ENCODE data around the gene SPATA13.

SPATA13 gene

DNA sequence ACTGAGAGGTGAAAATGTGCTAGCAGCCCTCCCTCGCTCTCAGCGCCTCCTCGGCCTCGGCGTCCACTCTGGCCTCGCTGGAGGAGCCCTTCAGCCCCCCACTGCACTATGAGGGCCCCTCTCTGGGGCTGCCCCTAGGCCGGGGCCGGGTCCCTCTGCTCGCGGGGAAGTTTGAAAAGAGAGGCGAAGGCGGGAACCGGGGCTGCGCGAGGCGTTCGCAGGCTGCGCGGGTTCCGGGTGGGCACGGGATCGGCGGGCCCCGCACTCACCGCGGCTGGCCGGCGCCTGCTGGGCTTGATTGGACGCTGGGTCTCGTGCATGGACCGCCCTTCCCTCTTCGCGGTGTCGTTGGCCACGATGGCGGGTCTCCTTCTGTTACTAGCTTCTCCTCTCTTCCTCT is 178.2 kb downstream of the SPATA13 start:
- no peak for TF ChIP-seq CEBPB (IDR thresholded peaks at IDR 0.05)
- no peak for TF ChIP-seq NFIC (IDR thresholded peaks at IDR 0.05)
- TF ChIP-seq EGR1 (IDR thresholded peaks at IDR 0.05): no peak
- TF ChIP-seq ZBTB7A (IDR thresholded peaks at IDR 0.05; ENCODE audit: low read depth): no peak
- TF ChIP-seq, protein P1, sequence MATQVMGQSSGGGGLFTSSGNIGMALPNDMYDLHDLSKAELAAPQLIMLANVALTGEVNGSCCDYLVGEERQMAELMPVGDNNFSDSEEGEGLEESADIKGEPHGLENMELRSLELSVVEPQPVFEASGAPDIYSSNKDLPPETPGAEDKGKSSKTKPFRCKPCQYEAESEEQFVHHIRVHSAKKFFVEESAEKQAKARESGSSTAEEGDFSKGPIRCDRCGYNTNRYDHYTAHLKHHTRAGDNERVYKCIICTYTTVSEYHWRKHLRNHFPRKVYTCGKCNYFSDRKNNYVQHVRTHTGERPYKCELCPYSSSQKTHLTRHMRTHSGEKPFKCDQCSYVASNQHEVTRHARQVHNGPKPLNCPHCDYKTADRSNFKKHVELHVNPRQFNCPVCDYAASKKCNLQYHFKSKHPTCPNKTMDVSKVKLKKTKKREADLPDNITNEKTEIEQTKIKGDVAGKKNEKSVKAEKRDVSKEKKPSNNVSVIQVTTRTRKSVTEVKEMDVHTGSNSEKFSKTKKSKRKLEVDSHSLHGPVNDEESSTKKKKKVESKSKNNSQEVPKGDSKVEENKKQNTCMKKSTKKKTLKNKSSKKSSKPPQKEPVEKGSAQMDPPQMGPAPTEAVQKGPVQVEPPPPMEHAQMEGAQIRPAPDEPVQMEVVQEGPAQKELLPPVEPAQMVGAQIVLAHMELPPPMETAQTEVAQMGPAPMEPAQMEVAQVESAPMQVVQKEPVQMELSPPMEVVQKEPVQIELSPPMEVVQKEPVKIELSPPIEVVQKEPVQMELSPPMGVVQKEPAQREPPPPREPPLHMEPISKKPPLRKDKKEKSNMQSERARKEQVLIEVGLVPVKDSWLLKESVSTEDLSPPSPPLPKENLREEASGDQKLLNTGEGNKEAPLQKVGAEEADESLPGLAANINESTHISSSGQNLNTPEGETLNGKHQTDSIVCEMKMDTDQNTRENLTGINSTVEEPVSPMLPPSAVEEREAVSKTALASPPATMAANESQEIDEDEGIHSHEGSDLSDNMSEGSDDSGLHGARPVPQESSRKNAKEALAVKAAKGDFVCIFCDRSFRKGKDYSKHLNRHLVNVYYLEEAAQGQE (IDR thresholded peaks at IDR 0.05; ENCODE audit: low read depth): no peak
- no peak for TF ChIP-seq RAD21 (IDR thresholded peaks at IDR 0.05; ENCODE audit: low read depth)
- TF ChIP-seq FOXM1 (IDR thresholded peaks at IDR 0.05; ENCODE audit: borderline replicate concordance, low read depth): no peak
- TF ChIP-seq, protein P2, sequence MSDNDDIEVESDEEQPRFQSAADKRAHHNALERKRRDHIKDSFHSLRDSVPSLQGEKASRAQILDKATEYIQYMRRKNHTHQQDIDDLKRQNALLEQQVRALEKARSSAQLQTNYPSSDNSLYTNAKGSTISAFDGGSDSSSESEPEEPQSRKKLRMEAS (IDR thresholded peaks at IDR 0.05): no peak

DNA sequence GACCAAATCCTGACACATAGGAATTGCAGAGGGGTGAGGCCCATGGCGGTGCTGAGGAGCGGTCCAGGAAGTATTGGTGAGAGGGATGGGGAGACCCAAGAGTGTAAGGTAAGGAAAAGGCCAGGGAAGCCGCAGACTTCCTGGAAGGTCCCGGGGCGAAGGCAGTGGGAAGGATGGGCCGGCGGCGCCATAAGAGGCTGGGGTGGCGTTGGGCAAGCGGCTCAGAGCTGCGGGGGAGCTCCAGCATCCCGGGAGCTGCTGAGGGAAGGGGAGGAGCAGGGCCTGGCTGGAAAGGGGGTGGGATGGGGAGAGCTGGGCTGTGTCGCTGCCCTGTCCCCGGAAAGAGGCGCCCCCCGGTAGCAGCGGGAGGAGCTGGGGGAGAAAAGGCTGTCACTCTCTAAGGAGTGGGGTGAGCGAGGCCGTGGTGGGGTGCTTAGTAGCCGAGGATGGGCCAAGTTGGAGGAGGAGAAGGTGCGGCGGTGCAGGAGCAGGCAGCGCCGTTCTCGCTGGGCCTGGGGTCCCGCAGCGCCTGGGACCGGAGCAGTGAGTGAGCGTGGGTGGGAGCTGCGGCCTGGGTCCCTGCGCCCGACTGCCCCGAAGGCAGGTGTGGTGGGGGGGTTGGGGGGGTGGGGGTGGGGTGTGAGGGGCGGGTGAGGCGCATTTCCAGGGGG is 179.6 kb downstream of the SPATA13 start:
- TF ChIP-seq CEBPB (IDR thresholded peaks at IDR 0.05) (no peak), RAD21 (IDR thresholded peaks at IDR 0.05; ENCODE audit: low read depth) (no peak), TEAD4 (IDR thresholded peaks at IDR 0.05) (no peak), NFIC (IDR thresholded peaks at IDR 0.05) (no peak)
- TF ChIP-seq, protein P2 (IDR thresholded peaks at IDR 0.05): no peak

DNA sequence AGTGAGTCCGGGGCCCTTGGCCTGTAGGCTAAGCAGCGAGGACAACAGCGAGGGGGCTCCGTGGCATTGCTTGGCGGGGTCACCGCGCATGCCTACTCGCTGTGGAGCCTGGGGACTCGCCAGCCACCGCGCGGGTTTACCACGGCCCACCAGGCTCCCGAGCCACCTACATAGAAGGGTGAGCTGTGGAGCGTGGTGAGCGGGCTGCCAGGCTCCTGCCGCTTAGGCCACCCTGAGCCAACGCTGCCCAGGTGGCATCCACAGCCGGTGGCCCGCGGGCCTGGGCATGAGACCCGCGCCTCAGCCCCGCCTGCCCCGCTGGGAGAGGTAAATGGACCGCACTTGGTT is 180.1 kb downstream of the SPATA13 start:
- no peak for TF ChIP-seq TAF1 (IDR thresholded peaks at IDR 0.05; ENCODE audit: low read depth)
- no peak for TF ChIP-seq NFIC (IDR thresholded peaks at IDR 0.05)
- TF ChIP-seq, protein P2 (IDR thresholded peaks at IDR 0.05): no peak
- no peak for TF ChIP-seq FOXM1 (IDR thresholded peaks at IDR 0.05; ENCODE audit: borderline replicate concordance, low read depth)
- TF ChIP-seq, protein P3, sequence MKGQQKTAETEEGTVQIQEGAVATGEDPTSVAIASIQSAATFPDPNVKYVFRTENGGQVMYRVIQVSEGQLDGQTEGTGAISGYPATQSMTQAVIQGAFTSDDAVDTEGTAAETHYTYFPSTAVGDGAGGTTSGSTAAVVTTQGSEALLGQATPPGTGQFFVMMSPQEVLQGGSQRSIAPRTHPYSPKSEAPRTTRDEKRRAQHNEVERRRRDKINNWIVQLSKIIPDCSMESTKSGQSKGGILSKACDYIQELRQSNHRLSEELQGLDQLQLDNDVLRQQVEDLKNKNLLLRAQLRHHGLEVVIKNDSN (IDR thresholded peaks at IDR 0.05): no peak
- TF ChIP-seq, protein P1 (IDR thresholded peaks at IDR 0.05; ENCODE audit: low read depth): no peak
- TF ChIP-seq EGR1 (IDR thresholded peaks at IDR 0.05): no peak
- no peak for TF ChIP-seq CREB1 (IDR thresholded peaks at IDR 0.05; ENCODE audit: low read depth)
- TF ChIP-seq TEAD4 (IDR thresholded peaks at IDR 0.05): no peak
- TF ChIP-seq TCF12 (IDR thresholded peaks at IDR 0.05; ENCODE audit: low read depth): no peak
- no peak for TF ChIP-seq CEBPB (IDR thresholded peaks at IDR 0.05)
- TF ChIP-seq YY1 (IDR thresholded peaks at IDR 0.05; ENCODE audit: low read depth): no peak
- no peak for TF ChIP-seq ZBTB7A (IDR thresholded peaks at IDR 0.05; ENCODE audit: low read depth)

DNA sequence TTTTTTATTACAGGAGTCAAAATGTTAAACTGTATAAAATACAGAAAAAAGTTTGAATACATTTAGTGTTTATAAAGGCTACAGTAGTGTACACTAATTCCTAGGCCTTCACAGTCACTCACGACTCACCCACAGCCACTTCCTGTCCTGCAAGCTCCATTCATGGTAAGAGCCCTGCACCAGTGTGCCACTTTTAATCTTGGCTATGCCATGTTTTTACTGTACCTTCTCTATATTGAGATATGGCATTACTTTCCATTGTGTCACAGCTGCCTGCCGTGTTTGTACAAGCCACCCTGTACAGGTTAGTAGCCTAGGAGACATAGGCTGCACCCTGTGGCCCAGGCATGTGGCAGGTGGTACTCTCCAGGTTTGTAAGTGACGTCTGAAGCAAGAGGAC is 180.9 kb downstream of the SPATA13 start:
- TF ChIP-seq CREB1 (IDR thresholded peaks at IDR 0.05; ENCODE audit: low read depth): no peak
- TF ChIP-seq NFIC (IDR thresholded peaks at IDR 0.05): no peak
- no peak for TF ChIP-seq EP300 (IDR thresholded peaks at IDR 0.05; ENCODE audit: borderline replicate concordance)
- TF ChIP-seq, protein P1 (IDR thresholded peaks at IDR 0.05; ENCODE audit: low read depth): no peak
- TF ChIP-seq FOXM1 (IDR thresholded peaks at IDR 0.05; ENCODE audit: borderline replicate concordance, low read depth): no peak
- TF ChIP-seq, protein P3 (IDR thresholded peaks at IDR 0.05): no peak
- TF ChIP-seq TAF1 (IDR thresholded peaks at IDR 0.05; ENCODE audit: low read depth): no peak

DNA sequence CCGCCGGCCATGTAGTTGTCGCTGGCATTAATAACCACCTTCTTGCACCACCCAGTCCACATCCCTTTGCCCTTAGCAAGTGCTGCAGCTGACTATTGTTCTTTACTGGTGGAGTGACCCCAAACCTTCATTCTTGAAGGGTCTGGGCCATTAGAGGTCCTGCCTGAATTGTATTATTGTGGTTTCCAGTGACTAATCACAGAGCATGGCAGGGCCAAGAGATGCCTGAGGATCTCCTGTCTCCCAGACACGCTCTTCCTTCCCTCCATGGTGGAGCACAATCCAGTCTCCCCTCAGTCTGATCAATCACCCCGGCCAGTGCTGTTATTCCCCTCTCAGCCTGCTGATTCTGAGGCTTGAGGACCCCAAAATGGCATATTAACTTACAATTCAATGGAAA is 187.9 kb downstream of the SPATA13 start:
- no peak for TF ChIP-seq FOXM1 (IDR thresholded peaks at IDR 0.05; ENCODE audit: borderline replicate concordance, low read depth)
- TF ChIP-seq EP300 (IDR thresholded peaks at IDR 0.05; ENCODE audit: borderline replicate concordance): no peak
- no peak for TF ChIP-seq TEAD4 (IDR thresholded peaks at IDR 0.05)
- TF ChIP-seq RAD21 (IDR thresholded peaks at IDR 0.05; ENCODE audit: low read depth): no peak
- TF ChIP-seq, protein P1 (IDR thresholded peaks at IDR 0.05; ENCODE audit: low read depth): no peak
- TF ChIP-seq TCF12 (IDR thresholded peaks at IDR 0.05; ENCODE audit: low read depth): no peak
- TF ChIP-seq, protein P2 (IDR thresholded peaks at IDR 0.05): no peak
- no peak for TF ChIP-seq EGR1 (IDR thresholded peaks at IDR 0.05)
- TF ChIP-seq CEBPB (IDR thresholded peaks at IDR 0.05): no peak
- TF ChIP-seq YY1 (IDR thresholded peaks at IDR 0.05; ENCODE audit: low read depth): no peak
- TF ChIP-seq ZBTB7A (IDR thresholded peaks at IDR 0.05; ENCODE audit: low read depth): no peak
- TF ChIP-seq, protein P3 (IDR thresholded peaks at IDR 0.05): no peak
- TF ChIP-seq CREB1 (IDR thresholded peaks at IDR 0.05; ENCODE audit: low read depth): no peak
- TF ChIP-seq TAF1 (IDR thresholded peaks at IDR 0.05; ENCODE audit: low read depth): no peak
- no peak for TF ChIP-seq NFIC (IDR thresholded peaks at IDR 0.05)
